GM19395 (cell line): ENCODE data around the gene KLK8.

Source experiments
- ATAC-seq: cut with Tn5 transposase; IDR thresholded peaks from one replicate; pipeline ENCODE4 v1.9.1; 2021; ENCODE audit warnings: mild to moderate bottlenecking, moderate library complexity; ENCODE audit not compliant: unreplicated experiment

KLK8 gene

GRCh38 chr19:50957587-50957986 is 43.8 kb downstream of the KLK8 start:
- ATAC-seq, result no peak

- ATAC-seq, result no peak
Observed at GRCh38 chr19:50952910-50953309, 48.5 kb downstream of the KLK8 start, which contains the start of gene KLK5. Gene KLK5, minus strand, starts transcription at chr19:50953038. Its CDS starts 381 bp downstream, at chr19:50952657.

GRCh38 chr19:50949861-50950260 is 51.5 kb downstream of the KLK8 start:
- no peak for ATAC-seq

- ATAC-seq, result no peak
Observed at GRCh38 chr19:50947123-50947522, 54.3 kb downstream of the KLK8 start.
